ENCODE results near the gene ZSCAN10.

Gene ZSCAN10

DNA sequence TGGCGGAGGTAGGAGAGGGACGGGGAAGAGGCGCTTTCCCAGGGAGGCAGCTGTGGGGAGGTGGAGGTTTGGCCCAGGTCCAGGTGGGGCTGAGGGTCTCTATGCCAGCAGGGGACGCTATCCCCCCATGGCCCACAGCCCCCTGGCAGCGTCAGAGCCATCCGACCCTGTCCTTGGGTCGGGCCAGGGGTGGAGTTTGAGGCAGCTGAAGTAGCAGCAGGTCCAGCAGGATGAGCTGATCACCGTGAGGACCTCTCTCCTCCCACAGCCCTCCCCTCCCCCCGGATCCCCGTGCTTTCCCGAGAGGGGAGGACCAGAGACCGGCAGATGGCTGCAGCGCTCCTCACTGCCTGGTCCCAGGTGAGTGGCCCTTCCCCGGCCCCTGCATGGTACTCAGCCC, 16.5 kb upstream of the ZSCAN10 start:
- Histone ChIP-seq H3K27me3 (replicated peaks; ENCODE audit: insufficient read depth, low read length) (peaks cover 8% of the 10 kb centered on the region; the same call in 1 of the 2 replicates), H3F3A (ENCODE audit: insufficient read depth, low read length) (no peaks in the 10 kb centered on the region), H3K79me2 (ENCODE audit: low read length) (no peaks in the 10 kb centered on the region), H2AFZ (ENCODE audit: low read length) (no peak overlapping the region), H3K9ac (ENCODE audit: low read length) (no peak overlapping the region), H3K4me2 (ENCODE audit: low read depth, low read length) (no peak overlapping the region), H3K4me3 (ENCODE audit: low read length) (no peak overlapping the region), H3K4me1 (ENCODE audit: low read length) (peaks cover 7% of the 10 kb centered on the region; the same call in 1 of the 2 replicates), H3K27ac (ENCODE audit: low read length) (no peak overlapping the region), H4K20me1 (ENCODE audit: insufficient read depth, low read length) (no peaks in the 10 kb centered on the region), H3K9me2 (replicated peaks; ENCODE audit: insufficient read depth, low read length) (no peaks in the 10 kb centered on the region), H3K9me3 (replicated peaks; ENCODE audit: insufficient read depth, low read length) (no peaks in the 10 kb centered on the region), H3K36me3 (replicated peaks; ENCODE audit: insufficient read depth, low read length) (no peaks in the 10 kb centered on the region)
- no peak for DNase-seq
- no peak for TF ChIP-seq EZH2phosphoT487 (IDR thresholded peaks at IDR 0.05; ENCODE audit: low read length)
- TF ChIP-seq, protein P1, sequence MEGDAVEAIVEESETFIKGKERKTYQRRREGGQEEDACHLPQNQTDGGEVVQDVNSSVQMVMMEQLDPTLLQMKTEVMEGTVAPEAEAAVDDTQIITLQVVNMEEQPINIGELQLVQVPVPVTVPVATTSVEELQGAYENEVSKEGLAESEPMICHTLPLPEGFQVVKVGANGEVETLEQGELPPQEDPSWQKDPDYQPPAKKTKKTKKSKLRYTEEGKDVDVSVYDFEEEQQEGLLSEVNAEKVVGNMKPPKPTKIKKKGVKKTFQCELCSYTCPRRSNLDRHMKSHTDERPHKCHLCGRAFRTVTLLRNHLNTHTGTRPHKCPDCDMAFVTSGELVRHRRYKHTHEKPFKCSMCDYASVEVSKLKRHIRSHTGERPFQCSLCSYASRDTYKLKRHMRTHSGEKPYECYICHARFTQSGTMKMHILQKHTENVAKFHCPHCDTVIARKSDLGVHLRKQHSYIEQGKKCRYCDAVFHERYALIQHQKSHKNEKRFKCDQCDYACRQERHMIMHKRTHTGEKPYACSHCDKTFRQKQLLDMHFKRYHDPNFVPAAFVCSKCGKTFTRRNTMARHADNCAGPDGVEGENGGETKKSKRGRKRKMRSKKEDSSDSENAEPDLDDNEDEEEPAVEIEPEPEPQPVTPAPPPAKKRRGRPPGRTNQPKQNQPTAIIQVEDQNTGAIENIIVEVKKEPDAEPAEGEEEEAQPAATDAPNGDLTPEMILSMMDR (IDR thresholded peaks at IDR 0.05; ENCODE audit: low read length), result no peak
- no peak for TF ChIP-seq EZH2 (optimal IDR thresholded peaks at IDR 0.05; ENCODE audit: low read depth, low read length)

DNA sequence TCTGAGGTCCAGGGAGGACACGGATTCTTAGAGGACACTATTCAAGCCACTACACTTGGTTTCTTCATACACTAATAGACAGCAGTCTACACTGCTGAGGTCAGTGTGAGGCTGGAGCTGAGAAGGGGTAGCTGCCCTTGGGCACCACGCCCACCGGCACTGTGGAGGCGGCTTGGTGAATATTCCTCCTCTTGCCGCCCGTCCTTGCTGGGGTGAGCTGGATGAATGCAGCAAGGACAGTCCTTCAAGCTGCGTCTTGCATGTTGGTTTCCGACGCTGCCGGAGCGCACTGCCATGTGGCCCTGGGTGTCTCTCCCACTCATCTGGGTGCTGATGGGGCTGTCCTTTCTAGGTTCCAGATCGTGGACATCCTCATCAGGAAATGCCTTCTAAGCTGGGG, 15.9 kb upstream of the ZSCAN10 start:
- TF ChIP-seq EZH2phosphoT487 (IDR thresholded peaks at IDR 0.05; ENCODE audit: low read length) (no peak), EZH2 (optimal IDR thresholded peaks at IDR 0.05; ENCODE audit: low read depth, low read length) (no peak)
- TF ChIP-seq, protein P1 (IDR thresholded peaks at IDR 0.05; ENCODE audit: low read length), result no peak
- Histone ChIP-seq H3K4me1 (ENCODE audit: low read length) (peaks cover 7% of the 10 kb centered on the region; the same call in 1 of the 2 replicates), H3K27me3 (replicated peaks; ENCODE audit: insufficient read depth, low read length) (peaks cover 8% of the 10 kb centered on the region), H3K36me3 (replicated peaks; ENCODE audit: insufficient read depth, low read length) (no peaks in the 10 kb centered on the region), H3K79me2 (ENCODE audit: low read length) (no peaks in the 10 kb centered on the region), H3K4me2 (ENCODE audit: low read depth, low read length) (no peak overlapping the region), H2AFZ (ENCODE audit: low read length) (no peak overlapping the region), H4K20me1 (ENCODE audit: insufficient read depth, low read length) (no peaks in the 10 kb centered on the region), H3K9ac (ENCODE audit: low read length) (no peak overlapping the region), H3F3A (ENCODE audit: insufficient read depth, low read length) (no peaks in the 10 kb centered on the region), H3K9me3 (replicated peaks; ENCODE audit: insufficient read depth, low read length) (no peaks in the 10 kb centered on the region), H3K4me3 (ENCODE audit: low read length) (no peak overlapping the region), H3K9me2 (replicated peaks; ENCODE audit: insufficient read depth, low read length) (no peaks in the 10 kb centered on the region), H3K27ac (ENCODE audit: low read length) (no peak overlapping the region)
- no peak for DNase-seq

DNA sequence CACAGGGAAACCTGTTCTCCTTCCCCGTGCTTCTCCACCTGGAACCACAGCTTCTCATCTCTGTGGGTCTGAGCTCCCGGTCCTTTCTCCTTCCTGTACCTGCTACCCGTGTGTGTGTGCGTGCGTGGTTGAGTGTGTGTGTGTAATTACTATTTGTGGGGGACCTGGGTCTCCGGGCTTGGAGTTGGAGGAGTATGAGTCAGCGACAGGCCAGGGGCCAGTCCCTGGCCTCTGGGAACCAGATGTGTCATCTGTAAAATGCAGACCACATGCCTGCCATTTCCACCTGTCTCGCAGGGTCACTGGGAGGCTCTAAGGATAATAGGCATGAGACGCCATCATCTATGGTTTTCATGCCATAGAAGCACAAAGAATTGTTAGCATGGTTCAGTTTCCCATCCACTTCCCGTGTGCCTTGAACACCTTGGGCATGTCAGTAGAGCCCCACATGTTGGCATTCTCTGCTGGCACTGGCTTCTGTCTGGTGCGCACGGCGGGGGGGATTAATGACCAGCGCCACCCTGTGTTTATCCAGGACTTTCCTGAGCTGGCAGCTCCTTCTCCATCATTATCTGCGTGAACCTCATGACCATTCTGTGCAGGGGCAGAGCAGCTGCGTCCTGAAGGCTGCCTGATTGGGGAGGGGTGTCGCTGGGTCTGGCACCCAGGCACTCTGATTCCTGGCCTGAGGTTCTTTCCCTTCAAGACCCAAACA, 14.8 kb upstream of the ZSCAN10 start:
- H3K9me2 ChIP-seq (replicated peaks; ENCODE audit: insufficient read depth, low read length), result no peaks in the 10 kb centered on the region
- H3F3A ChIP-seq (ENCODE audit: insufficient read depth, low read length), result no peaks in the 10 kb centered on the region
- H3K9ac ChIP-seq (ENCODE audit: low read length), result no peak overlapping the region
- no peak overlapping the region for H3K27ac ChIP-seq (ENCODE audit: low read length)
- H3K4me1 ChIP-seq (ENCODE audit: low read length), result peaks cover 7% of the 10 kb centered on the region; the same call in 1 of the 2 replicates
- H3K4me2 ChIP-seq (ENCODE audit: low read depth, low read length), result peak overlapping the region; percentile 86; the same call in 1 of the 2 replicates
- H3K4me3 ChIP-seq (ENCODE audit: low read length), result no peak overlapping the region
- H3K27me3 ChIP-seq (replicated peaks; ENCODE audit: insufficient read depth, low read length), result peaks cover 8% of the 10 kb centered on the region
- no peaks in the 10 kb centered on the region for H4K20me1 ChIP-seq (ENCODE audit: insufficient read depth, low read length)
- H2AFZ ChIP-seq (ENCODE audit: low read length), result no peak overlapping the region
- H3K79me2 ChIP-seq (ENCODE audit: low read length), result no peaks in the 10 kb centered on the region
- no peaks in the 10 kb centered on the region for H3K9me3 ChIP-seq (replicated peaks; ENCODE audit: insufficient read depth, low read length)
- no peak for DNase-seq
- no peaks in the 10 kb centered on the region for H3K36me3 ChIP-seq (replicated peaks; ENCODE audit: insufficient read depth, low read length)
- TF ChIP-seq, protein P1 (IDR thresholded peaks at IDR 0.05; ENCODE audit: low read length), result no peak
- no peak for TF ChIP-seq EZH2phosphoT487 (IDR thresholded peaks at IDR 0.05; ENCODE audit: low read length)
- TF ChIP-seq EZH2 (optimal IDR thresholded peaks at IDR 0.05; ENCODE audit: low read depth, low read length), result no peak

All from MM.1S (cell line).